ENCODE data around the gene RNF8. TPM values are rescaled to one million over a fixed set of nuclear protein-coding genes. Genes with fewer than 3 reads are reported as not detected.
"Not testable (repeated sequence)": the region's sequence is repeated elsewhere in the genome, so short reads cannot be mapped to it uniquely, and the experiment has no call there.

RNF8 gene
- total RNA-seq, 2 donors from 2014 or later: 38.2 to 51.1 TPM

GRCh38 chr6:37442416-37443215, 88.8 kb downstream of the RNF8 start:
- Histone ChIP-seq H3K4me1 (ENCODE audit: control insufficient read depth, insufficient read depth, low read length) (peaks cover 24% of the 10 kb centered on the region), H3K27me3 (ENCODE audit: control insufficient read depth, insufficient read depth, low read length, poor library complexity, severe bottlenecking) (no peaks in the 10 kb centered on the region), H3K9me3 (ENCODE audit: control insufficient read depth, low read length) (no peaks in the 10 kb centered on the region), H3K27ac (ENCODE audit: low read depth, low read length) (no peak overlapping the region), H3K9ac (ENCODE audit: extremely low read depth, low read length, poor library complexity, severe bottlenecking) (no peak overlapping the region), H3K36me3 (ENCODE audit: control insufficient read depth, insufficient read depth, low read length) (peaks cover 65% of the 10 kb centered on the region), H3K4me3 (ENCODE audit: low read length) (no peak overlapping the region)
- H3K27ac Mint-ChIP-seq: no peak overlapping the region
- no peaks in the 10 kb centered on the region for H3K27me3 Mint-ChIP-seq (ENCODE audit: insufficient read depth)
- H3K4me3 Mint-ChIP-seq: no peak overlapping the region
- H3K4me1 Mint-ChIP-seq: peaks cover 30% of the 10 kb centered on the region
- H3K9me3 Mint-ChIP-seq: no peaks in the 10 kb centered on the region
- H3K36me3 Mint-ChIP-seq (ENCODE audit: low read depth): peaks cover 54% of the 10 kb centered on the region
- 89 to 96% methylated on average over 3 to 4 of the region's 4 CpGs for WGBS, 2 experiments (ENCODE audit: insufficient coverage in 1 of 2, insufficient read length in 1 of 2)
- TF ChIP-seq CTCF (conservative IDR thresholded peaks at IDR 0.05): no peak
- DNase-seq: no peak

- not testable (repeated sequence) for H3K4me3 ChIP-seq (ENCODE audit: low read length); H3K9ac ChIP-seq (ENCODE audit: extremely low read depth, low read length, poor library complexity, severe bottlenecking); H3K27ac Mint-ChIP-seq
Measured at GRCh38 chr6:37443216-37443542, 89.4 kb downstream of the RNF8 start.

More at GRCh38 chr6:37443216-37443542, 89.4 kb downstream of the RNF8 start:
- H3K9me3 ChIP-seq (ENCODE audit: control insufficient read depth, low read length); H3K4me3 Mint-ChIP-seq; H3K9me3 Mint-ChIP-seq; H3K27ac ChIP-seq (ENCODE audit: low read depth, low read length); DNase-seq; H3K27me3 Mint-ChIP-seq (ENCODE audit: insufficient read depth); H3K27me3 ChIP-seq (ENCODE audit: control insufficient read depth, insufficient read depth, low read length, poor library complexity, severe bottlenecking): not testable (repeated sequence)
- H3K36me3 Mint-ChIP-seq (ENCODE audit: low read depth): peaks cover 54% of the 10 kb centered on the region
- peaks cover 25% of the 10 kb centered on the region for H3K4me1 Mint-ChIP-seq
- Histone ChIP-seq H3K4me1 (ENCODE audit: control insufficient read depth, insufficient read depth, low read length) (peaks cover 23% of the 10 kb centered on the region), H3K36me3 (ENCODE audit: control insufficient read depth, insufficient read depth, low read length) (peaks cover 65% of the 10 kb centered on the region)
- WGBS, 2 experiments (ENCODE audit: insufficient coverage in 1 of 2, insufficient read length in 1 of 2): 96% methylated on average over 5 of the region's 5 CpGs; no CpG with 5 or more reads in 1 of the 2 experiments

Other genes starting within 250 kb of the RNF8 start
- gene PIM1, start 183.8 kb upstream of the RNF8 start, total RNA-seq: 10 to 100 TPM; 43.9 to 65.3 TPM
- gene TBC1D22B, start 96.2 kb upstream of the RNF8 start, total RNA-seq: 10 to 100 TPM; 13.8 to 20.1 TPM
- 1 to 10 TPM in 1 of 2 donors, under 1 TPM in 1; 0.95 to 1.6 TPM for gene TMEM217, start 95.8 kb upstream of the RNF8 start, total RNA-seq
- gene CMTR1, start 79.2 kb downstream of the RNF8 start, total RNA-seq: 10 to 100 TPM; 62.0 to 91.6 TPM
- gene CCDC167, start 145.9 kb downstream of the RNF8 start, total RNA-seq: 10 to 100 TPM; 60.4 to 66.1 TPM